ENCODE results near the gene C2orf68.

The C2orf68 gene

DNA sequence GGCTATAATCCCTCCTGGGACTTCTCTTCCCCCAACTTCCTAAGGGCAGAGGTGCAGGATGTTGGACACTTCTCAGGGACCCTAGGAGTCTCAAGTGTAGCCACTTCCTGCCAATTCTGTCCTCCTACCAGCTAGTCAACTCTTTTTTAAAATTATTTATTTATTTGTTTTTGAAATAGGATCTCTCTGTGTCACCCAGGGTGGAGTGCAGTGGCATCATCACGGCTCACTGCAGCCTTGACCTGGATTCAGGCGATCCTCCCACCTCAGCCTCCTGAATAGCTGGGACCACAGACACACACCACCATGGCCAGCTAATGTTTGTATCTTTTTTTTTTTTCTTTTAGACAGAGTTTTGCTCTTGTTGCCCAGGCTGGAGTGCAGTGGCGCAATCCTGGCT is 44.6 kb upstream of the C2orf68 start:
- Mint-ChIP-seq H3K9me3 (no peaks in the 10 kb centered on the region), H3K27me3 (ENCODE audit: low read depth) (no peaks in the 10 kb centered on the region), H3K4me3 (no peak overlapping the region), H3K27ac (peak overlapping the region in 1 of 3 experiments; percentile 49), H3K36me3 (ENCODE audit: low read depth) (peaks cover 33% of the 10 kb centered on the region), H3K4me1 (no peaks in the 10 kb centered on the region)
- TF ChIP-seq CTCF (IDR thresholded peaks at IDR 0.05; ENCODE audit: unreplicated experiment in 3 of 3): no peak

DNA sequence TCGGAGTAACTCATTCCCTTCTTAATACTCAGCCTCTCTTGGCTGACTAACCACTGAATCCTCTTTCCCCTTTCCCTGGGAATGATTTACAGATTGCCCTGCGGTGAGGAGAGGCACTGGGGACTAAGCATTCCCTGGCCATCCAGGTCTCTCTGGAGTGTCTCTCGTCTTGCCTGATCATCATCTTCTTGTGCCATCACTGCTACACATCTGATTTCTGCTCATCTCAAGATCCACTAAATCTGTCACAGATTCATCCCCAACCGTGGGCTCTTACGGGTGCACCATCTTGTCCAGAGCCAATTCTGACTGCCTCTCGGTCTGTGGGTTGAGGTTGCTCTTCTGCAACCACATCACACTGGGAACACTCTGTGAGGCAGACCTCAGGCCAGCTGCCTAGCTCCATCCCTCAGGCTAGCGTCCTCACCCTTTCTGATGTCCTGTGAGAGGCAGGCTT is 44.1 kb upstream of the C2orf68 start:
- H3K27me3 Mint-ChIP-seq (ENCODE audit: low read depth): no peaks in the 10 kb centered on the region
- no peak overlapping the region for H3K4me3 Mint-ChIP-seq
- no peaks in the 10 kb centered on the region for H3K9me3 Mint-ChIP-seq
- H3K36me3 Mint-ChIP-seq (ENCODE audit: low read depth): peaks cover 38% of the 10 kb centered on the region
- TF ChIP-seq CTCF (IDR thresholded peaks at IDR 0.05; ENCODE audit: unreplicated experiment in 3 of 3): no peak
- no peaks in the 10 kb centered on the region for H3K4me1 Mint-ChIP-seq
- H3K27ac Mint-ChIP-seq: peak overlapping the region in 1 of 3 experiments; percentile 49

DNA sequence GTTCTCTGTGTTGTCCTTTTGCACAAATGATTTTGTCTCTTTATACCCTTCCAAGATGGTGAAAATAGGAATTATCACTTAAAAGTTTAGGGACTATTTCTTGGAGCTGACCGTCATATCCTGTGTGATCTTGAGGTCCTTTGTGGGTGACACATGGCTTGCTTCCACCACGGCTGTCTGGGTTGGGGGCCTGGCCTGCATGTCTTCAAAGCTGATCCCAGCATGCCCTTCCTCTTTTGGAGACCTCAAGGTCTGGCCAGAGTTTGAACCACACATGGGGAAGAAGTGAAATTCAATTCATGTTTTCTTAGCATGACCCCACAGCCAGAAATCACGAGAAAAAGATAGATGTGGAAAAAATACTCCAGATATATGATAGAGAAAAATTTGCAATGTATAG is 42.1 kb upstream of the C2orf68 start:
- H3K4me1 Mint-ChIP-seq: no peaks in the 10 kb centered on the region
- no peak for TF ChIP-seq CTCF (IDR thresholded peaks at IDR 0.05; ENCODE audit: unreplicated experiment in 3 of 3)
- H3K27ac Mint-ChIP-seq: no peak overlapping the region
- no peaks in the 10 kb centered on the region for H3K27me3 Mint-ChIP-seq (ENCODE audit: low read depth)
- peaks cover 50% of the 10 kb centered on the region for H3K36me3 Mint-ChIP-seq (ENCODE audit: low read depth)
- H3K9me3 Mint-ChIP-seq: no peaks in the 10 kb centered on the region
- H3K4me3 Mint-ChIP-seq: no peak overlapping the region

DNA sequence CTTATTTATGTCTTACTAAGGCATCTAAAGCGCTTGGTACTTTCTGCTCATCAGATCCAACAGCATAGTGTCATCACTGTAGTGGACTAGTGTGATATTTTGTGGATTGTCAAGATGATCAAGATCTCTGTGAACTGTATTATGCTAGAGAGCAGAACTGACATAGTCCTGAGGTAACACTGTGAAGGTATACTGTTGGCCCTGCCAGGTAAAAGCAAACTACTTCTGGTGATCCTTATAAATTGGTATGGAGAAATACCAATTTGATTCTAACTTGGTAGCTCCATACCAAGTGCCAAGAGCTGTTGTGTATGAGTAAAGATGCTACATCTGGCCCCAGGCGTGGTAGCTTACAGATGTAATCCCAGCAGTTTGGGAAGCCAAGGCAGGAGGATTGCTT is 40.2 kb upstream of the C2orf68 start:
- Mint-ChIP-seq H3K9me3 (no peaks in the 10 kb centered on the region), H3K27me3 (ENCODE audit: low read depth) (no peaks in the 10 kb centered on the region), H3K27ac (peak overlapping the region in 2 of 3 experiments; percentile 41 to 49), H3K36me3 (ENCODE audit: low read depth) (peaks cover 58% of the 10 kb centered on the region), H3K4me3 (no peak overlapping the region), H3K4me1 (no peaks in the 10 kb centered on the region)
- TF ChIP-seq CTCF (IDR thresholded peaks at IDR 0.05; ENCODE audit: unreplicated experiment in 3 of 3): no peak

DNA sequence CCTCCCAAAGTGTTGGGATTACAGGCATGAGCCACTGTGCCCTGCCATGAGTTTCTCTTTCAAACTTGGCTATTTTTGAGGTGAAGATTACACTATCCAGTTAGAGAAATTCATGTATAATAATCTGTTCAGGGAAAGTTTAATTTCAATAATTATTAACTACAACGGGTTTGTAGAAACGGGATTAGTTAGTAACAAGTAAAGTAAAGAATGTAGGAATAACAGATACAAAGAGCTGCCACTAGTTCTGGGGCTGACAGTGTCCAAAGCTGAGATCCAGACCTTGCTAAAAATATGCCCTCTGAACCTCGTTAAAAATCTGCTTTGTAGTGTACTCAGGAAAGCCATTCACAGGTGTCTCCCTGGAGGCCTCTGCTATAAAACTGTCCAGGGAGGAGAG is 39.2 kb upstream of the C2orf68 start:
- H3K27ac Mint-ChIP-seq: peak overlapping the region; percentile 86 to 88 (median 88)
- no peaks in the 10 kb centered on the region for H3K27me3 Mint-ChIP-seq (ENCODE audit: low read depth)
- H3K9me3 Mint-ChIP-seq: no peaks in the 10 kb centered on the region
- no peak for TF ChIP-seq CTCF (IDR thresholded peaks at IDR 0.05; ENCODE audit: unreplicated experiment in 3 of 3)
- no peak overlapping the region for H3K4me3 Mint-ChIP-seq
- H3K4me1 Mint-ChIP-seq: no peaks in the 10 kb centered on the region
- peaks cover 63% of the 10 kb centered on the region for H3K36me3 Mint-ChIP-seq (ENCODE audit: low read depth)

DNA sequence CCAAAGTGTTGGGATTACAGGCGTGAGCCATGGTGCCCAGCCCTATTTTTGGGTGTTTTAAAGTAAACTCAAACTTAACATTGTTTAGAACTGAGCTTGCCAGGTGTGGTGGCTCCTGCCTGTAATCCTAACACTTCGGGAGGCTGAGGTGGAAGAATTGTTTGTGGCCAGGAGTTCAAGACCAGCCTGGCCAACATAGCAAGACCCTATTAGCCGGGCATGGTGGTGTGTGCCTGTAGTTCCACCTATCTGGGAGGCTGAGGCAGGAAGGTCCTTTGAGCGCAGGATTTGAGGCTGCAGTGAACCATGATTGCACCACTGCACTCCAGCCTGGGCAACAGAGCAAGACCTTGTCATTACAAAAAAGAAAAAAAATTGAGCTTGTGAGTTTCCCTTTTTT is 38.6 kb upstream of the C2orf68 start:
- no peak for TF ChIP-seq CTCF (IDR thresholded peaks at IDR 0.05; ENCODE audit: unreplicated experiment in 3 of 3)
- Mint-ChIP-seq H3K4me3 (no peak overlapping the region), H3K27ac (peak overlapping the region in 1 of 3 experiments; percentile 88), H3K9me3 (no peaks in the 10 kb centered on the region), H3K27me3 (ENCODE audit: low read depth) (no peaks in the 10 kb centered on the region), H3K36me3 (ENCODE audit: low read depth) (peaks cover 67% of the 10 kb centered on the region), H3K4me1 (no peaks in the 10 kb centered on the region)
